Right renal pelvis (tissue), 4 donors: ENCODE measurements around the gene AJUBA. TPM values are rescaled to one million over a fixed set of nuclear protein-coding genes. Genes with fewer than 3 reads are reported as not detected.
"Not testable (repeated sequence)": the region's sequence is repeated elsewhere in the genome, so short reads cannot be mapped to it uniquely, and the experiment has no call there.

Source experiments
- DNase-seq, 4 donors: peaks; one replicate each; pipeline ENCODE4 v3.0.0-alpha.2; 2013; ENCODE audit warnings: low read depth in 4 of 4, low spot score in 3 of 4, missing footprints in 1 of 4
- polyA plus RNA-seq, 4 donors: library from polyadenylated mRNA; unstranded; fragments of 120-200 nt; gene quantifications; one replicate each; pipeline ENCODE4 v1.2.1, GENCODE V29; 2013; ENCODE audit not compliant: insufficient read length in 4 of 4

Gene AJUBA
- polyA plus RNA-seq, result 10 to 100 TPM; 72.6 to 92.4 (median 81.5) TPM

GRCh38 chr14:22982477-22983245 lies at the start of gene AJUBA:
AJUBA (minus strand) TSS chr14:22982551; CDS start chr14:22982266, 285 bp downstream.
- DNase-seq, result peak in 3 of 4 donors; percentile 88 to 94 (median 90)

- DNase-seq, result no peak
Measured at GRCh38 chr14:23030936-23031335, 48.6 kb upstream of the AJUBA start.

- no peak for DNase-seq
Measured at GRCh38 chr14:23028799-23029198, 46.4 kb upstream of the AJUBA start.

DNA sequence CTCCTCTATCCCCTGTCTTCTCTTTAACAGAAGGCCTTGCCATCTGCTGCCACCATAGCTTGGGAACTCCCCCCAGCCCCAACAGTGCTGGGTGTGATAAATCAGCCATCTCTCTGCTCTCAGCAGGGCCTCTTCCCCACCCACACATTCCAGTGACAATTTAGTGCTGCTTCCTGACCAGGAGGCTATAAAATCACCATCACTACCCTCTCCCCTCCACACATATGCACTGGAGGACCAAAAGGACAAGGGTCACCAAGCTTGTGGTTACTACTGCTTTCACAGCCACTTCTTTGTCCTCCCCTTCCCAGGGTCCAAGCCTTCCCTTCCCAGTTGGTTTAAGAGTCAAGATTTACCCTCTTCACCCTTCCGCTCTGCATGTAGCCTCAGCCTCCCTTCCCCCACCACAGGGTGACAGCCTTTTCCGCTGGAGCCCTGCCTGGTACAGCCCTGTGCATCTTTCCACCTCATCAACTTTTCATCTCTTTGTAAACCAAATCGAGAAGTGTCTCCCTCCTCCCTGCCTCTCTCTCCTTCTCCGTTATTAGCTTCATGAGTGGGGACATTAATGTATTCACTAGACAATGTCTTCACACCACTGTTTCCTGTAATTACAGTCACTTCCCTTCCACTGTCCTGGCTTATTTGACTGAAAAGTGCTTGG lies 42.9 kb upstream of the AJUBA start:
- peak in 1 of 4 donors; percentile 61 for DNase-seq

GRCh38 chr14:23024612-23025075 lies 42.3 kb upstream of the AJUBA start:
- DNase-seq, result no peak

- DNase-seq, result no peak
Measured at GRCh38 chr14:23023795-23024152, 41.4 kb upstream of the AJUBA start.

DNA sequence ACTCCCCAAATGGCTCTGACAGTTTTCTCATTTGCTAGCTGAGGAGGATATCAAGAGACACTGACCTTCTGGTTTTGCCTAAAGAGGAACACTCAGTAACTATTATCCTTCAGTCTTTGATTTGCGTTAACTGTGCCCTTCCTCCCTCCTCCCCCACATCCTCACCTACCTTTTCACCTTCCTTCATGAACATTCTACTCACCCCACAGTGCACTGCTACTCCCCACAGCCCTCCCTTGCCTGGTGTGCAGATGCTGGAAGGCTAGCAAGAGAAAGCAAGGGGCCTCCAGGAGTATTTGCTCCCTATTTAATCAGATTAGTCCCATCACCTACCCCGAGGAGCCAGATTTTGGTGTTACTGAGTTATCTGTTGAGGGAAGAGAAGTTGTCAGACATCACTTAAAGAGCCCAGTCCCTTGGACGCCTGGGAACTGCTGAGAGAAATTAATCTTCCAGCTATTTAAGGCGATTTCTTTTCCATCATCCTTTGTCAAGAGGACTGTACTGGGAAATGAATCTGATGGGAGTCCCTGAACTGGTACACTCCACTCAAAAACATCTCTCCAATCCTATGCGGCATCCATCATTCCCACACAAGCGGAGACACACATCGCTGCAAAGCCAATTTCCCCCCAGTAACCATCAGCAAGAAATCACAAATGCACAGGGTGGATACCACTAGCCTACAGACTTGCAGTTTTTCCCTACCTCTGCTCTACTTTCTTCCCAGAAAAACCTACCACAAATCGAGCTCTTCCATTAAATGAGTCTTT lies 40.9 kb upstream of the AJUBA start:
- no peak for DNase-seq

DNA sequence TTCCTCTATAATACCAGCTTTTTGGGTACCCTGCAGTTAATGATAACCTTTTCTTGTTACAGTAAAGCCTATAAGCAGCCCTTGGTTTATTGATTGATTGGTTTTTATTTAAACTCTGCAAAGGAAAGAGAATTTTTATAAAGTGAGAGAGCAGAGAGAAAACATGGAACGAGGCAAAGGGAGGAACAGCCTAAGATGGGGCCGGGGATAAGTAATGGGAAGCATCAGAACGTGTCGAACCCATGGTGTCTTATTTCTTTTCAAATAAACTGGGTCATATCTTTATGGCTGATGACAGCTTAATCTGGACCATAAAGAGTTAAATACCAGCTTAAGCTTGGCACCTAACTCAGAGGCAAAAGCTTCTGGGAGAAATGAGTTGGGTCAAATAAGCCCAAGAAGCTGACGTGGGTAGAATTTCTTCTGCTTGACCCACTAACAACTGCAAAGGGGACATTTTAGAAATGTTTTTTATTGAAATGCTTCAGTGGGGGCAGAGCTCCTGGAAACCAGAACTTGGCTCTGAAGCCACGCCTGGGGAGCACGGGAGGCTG lies 39.6 kb upstream of the AJUBA start:
- no peak for DNase-seq

DNA sequence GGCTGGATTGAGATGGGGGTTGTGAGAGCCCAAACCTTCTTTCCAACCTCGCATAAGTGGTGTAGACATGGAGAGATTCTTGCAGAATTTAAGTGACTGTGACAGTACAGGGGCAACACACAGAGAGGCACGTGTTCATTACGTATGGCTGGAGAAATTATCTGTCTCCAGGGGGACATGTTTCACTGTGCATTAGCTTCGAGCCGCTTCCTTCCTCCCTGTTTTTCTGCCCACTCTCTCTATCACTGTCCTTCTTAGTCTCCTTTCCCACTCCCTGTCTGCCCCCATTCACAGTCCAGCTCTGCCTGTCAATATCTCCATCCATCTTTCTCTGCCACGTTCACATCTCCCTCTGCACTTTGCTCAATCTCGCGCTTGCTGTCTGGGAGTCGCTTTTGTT lies 39.1 kb upstream of the AJUBA start:
- DNase-seq, result no peak

DNA sequence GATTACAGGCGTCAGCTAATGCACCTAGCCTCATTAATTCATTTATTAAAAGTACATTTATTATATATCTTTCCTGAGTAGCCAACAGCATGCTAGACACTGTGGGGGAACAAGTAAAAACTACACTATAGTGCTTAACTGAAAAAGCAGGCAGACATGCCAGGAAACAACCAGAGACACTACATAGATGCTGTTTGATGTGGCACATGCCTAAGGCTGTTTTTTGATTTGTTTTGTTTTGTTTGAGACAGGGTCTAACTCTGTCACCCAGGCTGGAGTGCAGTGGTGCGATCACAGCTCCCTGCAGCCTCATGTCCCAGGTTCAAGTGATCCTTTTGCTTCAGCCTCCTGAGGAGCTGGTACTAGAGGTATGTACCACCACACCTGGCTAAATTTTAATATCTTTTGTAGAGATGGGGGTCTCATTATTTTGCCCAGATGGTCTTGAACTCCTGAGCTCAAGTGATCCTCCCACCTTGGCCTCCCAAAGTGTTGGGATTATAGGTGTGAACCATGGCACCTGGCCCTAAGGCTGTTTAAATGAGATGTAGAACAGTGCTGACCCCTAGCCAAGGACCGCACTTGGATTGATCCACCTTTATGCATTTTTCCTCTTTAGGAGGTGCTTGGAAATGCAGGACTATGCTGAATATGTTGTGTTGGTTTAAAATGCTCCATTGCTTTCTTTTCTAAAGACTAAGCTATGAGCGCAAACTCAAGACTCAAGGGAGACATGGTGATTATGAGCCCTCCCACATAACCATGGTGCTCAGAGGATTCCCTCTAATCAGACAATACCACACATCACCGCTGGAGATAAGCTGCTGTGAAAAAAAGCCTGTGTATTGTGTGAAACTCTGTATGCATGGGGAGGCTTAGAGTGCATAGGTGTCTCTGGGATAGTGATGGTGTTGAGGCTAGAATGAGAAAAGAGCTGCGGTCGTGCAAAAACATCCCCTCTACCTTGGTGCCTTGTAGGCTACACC lies 38.1 kb upstream of the AJUBA start:
- DNase-seq, result no peak

GRCh38 chr14:23018107-23018506 lies 35.8 kb upstream of the AJUBA start:
- DNase-seq, result no peak

DNA sequence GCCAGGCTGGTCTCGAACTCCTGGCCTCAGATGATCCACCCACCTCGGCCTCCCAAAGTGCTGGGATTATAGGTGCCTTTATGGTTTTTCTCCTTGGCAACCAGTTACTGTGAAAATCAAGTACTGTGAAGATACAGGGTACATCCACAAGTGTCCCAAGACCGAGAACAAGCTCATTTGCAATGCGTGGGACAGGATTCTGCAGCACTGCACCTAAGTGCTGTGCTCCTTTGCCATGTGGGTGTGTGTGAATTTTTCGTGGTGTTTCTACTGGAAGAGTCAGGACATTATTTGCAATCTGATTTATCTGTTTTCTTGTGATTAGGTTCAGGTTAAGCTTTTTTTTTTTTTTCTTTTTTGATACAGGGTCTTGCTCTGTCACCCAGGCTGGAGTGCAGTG lies 34.7 kb upstream of the AJUBA start:
- no peak for DNase-seq

DNA sequence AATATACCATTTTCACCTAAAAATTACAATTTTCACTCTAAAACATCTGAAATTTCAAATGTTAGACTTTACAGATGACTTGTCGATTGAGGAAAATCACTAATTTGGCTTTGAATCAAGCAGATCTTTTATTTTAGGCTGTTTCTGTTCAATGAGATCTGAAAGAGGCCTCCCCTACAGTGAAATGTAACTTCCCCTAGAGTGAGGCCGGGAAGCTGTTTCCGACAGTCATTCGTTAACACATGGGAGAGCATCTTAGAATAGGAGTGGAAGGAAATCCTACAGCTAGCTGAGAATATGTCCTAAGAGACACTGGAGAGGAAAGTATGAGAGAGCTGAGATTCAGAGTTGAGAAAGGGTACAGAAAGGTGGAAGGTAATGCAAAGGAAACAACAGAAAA lies 33.3 kb upstream of the AJUBA start:
- DNase-seq, result no peak

- not testable (repeated sequence) for DNase-seq
Measured at GRCh38 chr14:23013749-23014054, 31.4 kb upstream of the AJUBA start.

DNA sequence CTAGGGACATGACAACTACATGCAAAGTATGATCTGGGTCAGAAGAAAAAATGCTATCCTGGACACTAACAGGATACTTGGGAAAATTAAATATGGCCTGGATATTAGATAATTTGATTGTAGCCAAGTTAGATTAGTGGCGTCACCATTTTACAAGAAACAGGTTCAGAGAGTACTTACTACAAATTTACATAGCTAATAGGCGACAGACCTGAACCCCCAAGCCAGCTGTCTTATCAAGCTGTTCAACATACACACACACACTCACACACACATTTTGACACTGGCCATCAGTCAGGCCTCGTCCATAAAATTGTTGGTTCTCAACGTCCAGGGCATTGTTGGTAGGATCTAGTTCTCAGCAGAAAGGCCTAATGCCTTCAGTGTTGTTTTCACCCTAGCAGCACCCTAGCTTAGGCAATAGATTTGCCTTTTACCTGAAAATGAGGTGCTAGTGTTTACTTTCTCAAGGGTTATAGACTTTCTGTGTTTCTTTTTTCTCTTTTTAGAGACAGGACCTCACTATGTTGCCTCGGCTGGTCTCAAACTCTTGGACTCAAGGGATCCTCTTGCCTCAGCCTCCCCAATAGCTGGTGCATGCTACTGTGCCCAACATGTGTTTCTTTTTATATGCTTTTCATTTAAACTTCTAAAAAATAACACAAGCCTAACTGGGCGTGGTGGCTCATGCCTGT lies 30.9 kb upstream of the AJUBA start:
- no peak for DNase-seq

GRCh38 chr14:23009939-23010726 lies 27.8 kb upstream of the AJUBA start, which contains the start of gene C14orf93:
C14orf93 (minus strand) TSS chr14:23010143; CDS start chr14:22999023, 11,120 bp downstream.
- peak in 2 of 4 donors; percentile 57 to 59 for DNase-seq

- no peak for DNase-seq
Measured at GRCh38 chr14:23009483-23009938, 27.2 kb upstream of the AJUBA start.

DNA sequence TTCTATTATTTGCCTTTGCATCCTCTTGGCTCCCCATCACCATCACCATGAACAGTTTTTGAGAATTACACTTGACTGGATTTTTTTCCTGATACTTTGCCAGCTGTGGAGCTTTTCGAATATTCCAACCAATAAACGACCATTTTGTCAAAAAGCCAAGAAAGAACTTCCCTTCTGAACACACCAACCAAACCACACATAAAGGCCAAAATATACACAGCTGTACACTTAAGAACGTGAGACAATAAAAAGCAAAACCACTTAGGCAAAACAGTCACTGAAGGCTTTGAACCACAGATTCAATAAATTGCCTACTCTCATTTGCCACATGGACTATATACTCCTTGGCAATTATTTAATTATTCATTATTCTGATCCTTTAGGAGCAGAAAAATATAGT lies 26.5 kb upstream of the AJUBA start:
- DNase-seq, result no peak
